ENCODE measurements around the gene ICAM1.
A peak's percentile ranks its signal among the peaks of the same experiment; 100 is the strongest.

ICAM1 gene

GRCh38 chr19:10320602-10321416 is 49.9 kb downstream of the ICAM1 start:
- DNase-seq (ENCODE audit: extremely low read depth in 1 of 2, low read depth in 1 of 2), result no peak

DNA sequence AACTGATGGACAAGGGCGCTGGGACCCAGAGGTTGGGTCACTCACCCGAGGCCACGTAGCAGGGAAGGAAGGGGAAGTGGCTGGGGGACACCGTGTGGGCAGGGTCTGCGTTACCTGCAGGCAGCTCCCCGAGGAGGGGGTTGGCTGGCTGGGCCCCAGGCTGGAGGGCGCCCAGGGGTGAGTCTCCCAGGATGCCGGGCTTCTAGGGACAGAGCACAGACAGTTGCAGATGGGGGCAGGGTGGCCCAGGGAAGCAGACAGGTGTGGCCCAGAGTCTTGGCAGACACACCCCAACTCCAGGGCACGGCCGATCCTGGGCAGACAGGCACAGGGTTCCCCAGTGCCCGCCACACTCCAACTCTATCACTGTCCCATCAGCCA is 50.5 kb downstream of the ICAM1 start:
- DNase-seq (ENCODE audit: extremely low read depth in 1 of 2, low read depth in 1 of 2), result no peak

DNA sequence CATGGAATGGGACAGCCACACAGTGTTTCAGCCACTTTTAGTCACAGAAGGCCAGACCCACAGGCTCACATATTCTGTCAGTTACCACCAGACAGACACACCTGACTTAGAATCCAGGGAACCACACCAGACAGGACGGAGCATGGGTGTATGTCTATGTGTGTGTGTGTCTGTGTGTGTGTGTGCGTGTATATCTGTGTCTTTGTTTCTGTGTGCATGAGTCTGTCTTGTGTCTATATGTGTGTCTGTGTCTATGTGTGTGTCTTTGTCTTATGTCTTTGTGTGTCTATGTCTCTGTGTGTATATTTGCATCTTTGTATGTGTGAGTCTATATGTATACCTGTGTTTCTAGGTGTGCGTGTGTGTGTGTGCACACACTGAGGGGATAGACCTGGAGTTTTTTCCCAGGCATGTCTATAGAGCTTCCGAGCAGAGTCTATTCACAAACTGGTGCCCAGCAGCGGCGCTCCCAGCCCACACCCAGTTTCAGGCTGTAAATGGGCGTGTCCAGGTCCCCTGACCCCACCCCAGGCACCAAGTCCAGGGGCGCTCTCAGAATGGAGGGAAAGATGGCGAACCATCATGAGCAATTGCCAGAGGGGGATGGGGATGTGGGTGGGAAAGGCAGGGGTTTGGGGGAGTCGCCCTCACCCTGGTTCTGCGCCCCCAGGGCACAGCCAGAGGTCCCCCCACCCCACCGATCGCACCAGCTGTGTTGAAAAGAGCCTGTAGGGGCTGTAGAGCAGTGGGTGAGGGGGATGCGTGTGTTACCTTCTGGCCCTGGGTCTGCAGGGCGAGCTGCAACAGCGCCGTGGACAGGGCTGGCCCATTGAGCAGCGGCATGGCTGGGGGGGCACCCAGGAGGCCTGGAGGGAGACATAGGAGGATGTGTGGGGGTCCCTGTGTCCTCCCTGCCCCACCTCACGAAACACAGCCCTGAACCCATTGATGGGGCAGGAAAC is 51.2 kb downstream of the ICAM1 start:
- DNase-seq (ENCODE audit: extremely low read depth in 1 of 2, low read depth in 1 of 2), result no peak

DNA sequence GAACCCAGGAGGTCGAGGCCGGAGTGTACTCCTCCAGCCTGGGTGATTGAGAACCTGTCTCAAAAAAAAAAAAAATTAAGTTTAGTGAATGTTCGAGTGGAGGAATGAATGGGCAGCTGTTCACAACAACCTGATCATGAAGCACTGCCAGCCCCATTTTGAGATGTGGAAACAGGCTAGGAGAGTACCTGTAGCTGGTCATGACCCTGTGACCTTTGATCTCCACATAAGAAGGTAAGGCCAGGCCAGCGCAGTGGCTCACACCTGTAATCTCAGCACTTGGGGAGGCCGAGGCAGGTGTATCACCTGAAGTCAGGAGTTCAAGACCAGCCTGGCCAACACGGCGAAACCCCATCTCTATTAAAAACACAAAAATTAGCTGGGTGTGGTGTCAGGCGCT is 54.8 kb downstream of the ICAM1 start:
- DNase-seq (ENCODE audit: extremely low read depth in 1 of 2, low read depth in 1 of 2), result no peak

- no peak for DNase-seq (ENCODE audit: extremely low read depth in 1 of 2, low read depth in 1 of 2)
Measured at GRCh38 chr19:10327793-10328192, 56.9 kb downstream of the ICAM1 start.

- DNase-seq (ENCODE audit: extremely low read depth in 1 of 2, low read depth in 1 of 2), result no peak
Measured at GRCh38 chr19:10328558-10329429, 57.9 kb downstream of the ICAM1 start.

GRCh38 chr19:10329555-10329954 is 58.6 kb downstream of the ICAM1 start:
- no peak for DNase-seq (ENCODE audit: extremely low read depth in 1 of 2, low read depth in 1 of 2)

GRCh38 chr19:10332158-10332964 is 61.4 kb downstream of the ICAM1 start:
- no peak for DNase-seq (ENCODE audit: extremely low read depth in 1 of 2, low read depth in 1 of 2)

DNA sequence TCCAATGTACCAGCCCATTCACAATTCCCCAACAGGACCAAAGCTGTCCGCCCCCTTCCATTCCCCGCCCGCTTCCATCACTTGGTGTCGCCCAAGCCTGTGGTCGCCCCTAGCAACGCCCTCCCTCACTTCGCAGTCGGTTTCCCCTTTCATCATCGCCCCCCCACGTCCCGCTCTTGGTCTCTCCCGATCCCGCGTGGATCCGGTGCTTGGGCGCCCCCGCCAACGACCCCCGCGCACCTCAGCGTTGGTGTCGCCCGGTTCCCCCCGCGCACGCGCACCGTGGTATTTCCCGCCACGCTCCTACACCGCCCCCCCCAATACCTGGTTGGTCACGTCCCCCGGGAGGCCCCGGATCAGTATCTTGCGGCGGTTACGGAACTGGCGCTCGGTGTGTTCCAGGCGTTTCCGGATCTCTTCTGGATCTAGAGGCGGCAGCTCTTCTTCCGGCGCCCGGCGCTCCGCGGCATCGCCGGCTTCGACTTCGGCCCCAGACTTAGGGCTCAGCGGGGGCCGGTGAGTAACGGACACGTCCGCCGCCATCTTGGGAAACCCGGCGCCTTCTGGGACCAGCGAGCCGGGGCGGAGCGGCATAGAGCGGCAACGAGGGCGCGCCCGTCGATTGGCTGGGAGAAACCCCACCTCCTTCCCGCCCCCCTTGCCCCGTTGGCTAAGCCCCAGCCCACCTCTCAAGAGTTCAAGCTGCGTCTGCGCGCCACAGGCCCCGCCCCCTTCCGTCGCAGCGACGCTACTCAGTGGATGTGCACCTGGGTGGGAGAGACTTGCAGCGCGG is 62.2 kb downstream of the ICAM1 start, which contains the start of gene RAVER1:
TSS of gene RAVER1 (minus strand) at position 565 of the 793 bp plus-strand sequence. CDS start at position 543, 22 bp downstream.
- DNase-seq (ENCODE audit: extremely low read depth in 1 of 2, low read depth in 1 of 2), result peak; percentile 96

GRCh38 chr19:10333758-10334587 is 63.1 kb downstream of the ICAM1 start:
- DNase-seq (ENCODE audit: extremely low read depth in 1 of 2, low read depth in 1 of 2), result no peak

- no peak for DNase-seq (ENCODE audit: extremely low read depth in 1 of 2, low read depth in 1 of 2)
Measured at GRCh38 chr19:10334588-10335351, 63.9 kb downstream of the ICAM1 start.

DNA sequence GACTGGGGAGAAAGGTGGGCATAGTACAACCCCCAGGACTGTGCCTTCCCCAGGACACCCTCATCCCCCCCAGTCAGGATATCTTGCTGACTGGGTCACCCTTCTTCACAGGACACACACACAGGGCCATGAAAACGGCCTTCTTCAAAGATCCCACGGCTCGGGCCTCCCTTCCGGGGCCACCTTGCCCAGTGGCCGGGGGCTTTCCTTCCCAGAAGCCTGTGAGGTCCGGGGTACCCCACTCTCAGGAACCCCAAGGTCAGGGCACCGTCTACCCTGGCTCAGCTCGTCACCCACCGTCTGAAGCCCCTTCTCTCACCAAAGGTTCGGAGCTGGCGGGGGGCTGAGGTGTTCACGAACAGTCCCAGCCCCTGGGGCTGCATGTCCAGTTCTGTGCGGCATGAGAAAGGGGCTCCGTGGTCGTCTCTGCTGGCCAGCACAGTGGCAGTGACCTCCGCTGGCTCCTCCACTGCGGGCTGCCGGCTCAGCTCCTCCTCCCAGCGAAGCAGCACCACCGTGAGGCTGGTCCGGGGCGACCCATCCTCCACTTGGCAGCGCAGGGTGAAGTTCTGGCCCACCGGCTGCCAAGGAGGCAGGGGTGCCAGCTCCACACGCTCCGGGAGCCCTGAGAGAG is 64.5 kb downstream of the ICAM1 start:
- DNase-seq (ENCODE audit: extremely low read depth in 1 of 2, low read depth in 1 of 2), result no peak
